KMS-11 (cell line): Measurements from ENCODE around the gene PLVAP.

Source experiments
- H2AFZ ChIP-seq: fragments of 200-600 bp; sonication (generic); 2 replicates; pipeline ENCODE4 v1.6.1; 2016; ENCODE audit warnings: antibody characterized with exemption, mixed run types, low read depth
- H3K27ac ChIP-seq: fragments of 200-600 bp; sonication (generic); 2 replicates; pipeline ENCODE4 v1.6.1; 2016; ENCODE audit warnings: mild to moderate bottlenecking, mixed run types
- H3K27me3 ChIP-seq: fragments of 200-600 bp; sonication (generic); 2 replicates; pipeline ENCODE4 v1.6.1; 2017; ENCODE audit warnings: mild to moderate bottlenecking, low read depth, mixed run types, moderate library complexity; ENCODE audit not compliant: insufficient read depth
- H3K36me3 ChIP-seq: fragments of 200-600 bp; sonication (generic); 2 replicates; pipeline ENCODE4 v1.6.1; 2017; ENCODE audit warnings: mild to moderate bottlenecking, mixed run types; ENCODE audit not compliant: insufficient read depth
- H3K4me1 ChIP-seq: fragments of 200-600 bp; sonication (generic); 2 replicates; pipeline ENCODE4 v1.6.1; 2016; ENCODE audit warnings: mild to moderate bottlenecking, low read depth, mixed run types; ENCODE audit not compliant: poor library complexity, severe bottlenecking
- H3K4me2 ChIP-seq: fragments of 200-600 bp; sonication (generic); 2 replicates; pipeline ENCODE4 v1.7.0; 2016; ENCODE audit warnings: mild to moderate bottlenecking, mixed run types
- H3K4me3 ChIP-seq: fragments of 200-600 bp; sonication (generic); IDR thresholded peaks from 2 replicates; pipeline ENCODE4 v1.6.1; 2017; ENCODE audit warnings: low read depth, low read length, mixed read lengths; ENCODE audit not compliant: insufficient read depth
- H3K79me2 ChIP-seq: fragments of 200-600 bp; sonication (generic); 2 replicates; pipeline ENCODE4 v1.6.1; 2016; ENCODE audit warnings: low read depth, mixed run types; ENCODE audit not compliant: insufficient read depth
- H3K9ac ChIP-seq: fragments of 200-600 bp; sonication (generic); 2 replicates; pipeline ENCODE4 v1.6.1; 2016; ENCODE audit warnings: mild to moderate bottlenecking, mixed run types
- H4K20me1 ChIP-seq: fragments of 200-600 bp; sonication (generic); 2 replicates; pipeline ENCODE4 v1.6.1; 2016; ENCODE audit warnings: mild to moderate bottlenecking, mixed run types; ENCODE audit not compliant: insufficient read depth
- TF ChIP-seq, protein P1 (sequence below): fragments of 200-600 bp; sonication (generic); conservative IDR thresholded peaks from 2 replicates; pipeline ENCODE4 v1.6.1; 2017; ENCODE audit warnings: low read depth, mild to moderate bottlenecking, antibody characterized with exemption, low read length, moderate library complexity, mixed read lengths

The PLVAP gene

DNA sequence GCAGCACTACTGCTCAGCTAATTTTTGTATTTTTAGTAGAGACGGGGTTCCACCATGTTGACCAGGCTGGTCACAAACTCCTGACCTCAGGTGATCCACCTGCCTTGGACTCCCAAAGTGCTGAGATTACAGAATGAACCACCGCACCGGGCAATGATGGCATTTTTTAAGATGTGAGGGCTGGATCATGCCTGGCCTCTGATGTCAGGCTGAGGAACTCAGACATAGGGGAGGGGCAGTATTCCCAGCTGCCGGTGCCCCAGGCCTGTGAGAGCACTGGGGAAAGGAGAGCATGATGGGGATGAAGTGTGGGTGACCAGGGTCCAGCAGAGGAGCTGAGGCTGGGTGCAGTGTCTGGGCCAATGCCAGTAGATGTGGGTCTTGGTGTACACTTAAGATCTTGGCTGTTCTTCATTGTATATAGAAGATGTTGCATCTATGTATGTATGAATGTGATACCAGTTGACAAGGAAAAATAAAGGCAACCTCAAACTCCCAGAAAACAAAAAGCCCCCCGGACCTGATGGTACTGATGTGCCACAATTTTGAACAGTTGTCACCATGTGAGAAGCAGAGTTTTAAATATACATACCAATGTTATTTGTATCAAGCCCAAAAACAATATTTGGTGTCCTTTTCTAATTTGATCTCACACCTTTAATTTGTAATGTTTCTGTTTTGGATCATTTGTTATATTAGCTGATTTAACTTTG, 3.4 kb upstream of the PLVAP start:
- Histone ChIP-seq H3K27ac (no peak overlapping the region), H2AFZ (no peak overlapping the region), H4K20me1 (no peaks in the 10 kb centered on the region), H3K36me3 (no peaks in the 10 kb centered on the region), H3K4me1 (no peaks in the 10 kb centered on the region), H3K4me2 (no peak overlapping the region), H3K27me3 (peaks cover 7% of the 10 kb centered on the region; the same call in 1 of the 2 replicates), H3K9ac (no peak overlapping the region), H3K79me2 (no peaks in the 10 kb centered on the region), H3K4me3 (no peak overlapping the region)
- TF ChIP-seq, protein P1, sequence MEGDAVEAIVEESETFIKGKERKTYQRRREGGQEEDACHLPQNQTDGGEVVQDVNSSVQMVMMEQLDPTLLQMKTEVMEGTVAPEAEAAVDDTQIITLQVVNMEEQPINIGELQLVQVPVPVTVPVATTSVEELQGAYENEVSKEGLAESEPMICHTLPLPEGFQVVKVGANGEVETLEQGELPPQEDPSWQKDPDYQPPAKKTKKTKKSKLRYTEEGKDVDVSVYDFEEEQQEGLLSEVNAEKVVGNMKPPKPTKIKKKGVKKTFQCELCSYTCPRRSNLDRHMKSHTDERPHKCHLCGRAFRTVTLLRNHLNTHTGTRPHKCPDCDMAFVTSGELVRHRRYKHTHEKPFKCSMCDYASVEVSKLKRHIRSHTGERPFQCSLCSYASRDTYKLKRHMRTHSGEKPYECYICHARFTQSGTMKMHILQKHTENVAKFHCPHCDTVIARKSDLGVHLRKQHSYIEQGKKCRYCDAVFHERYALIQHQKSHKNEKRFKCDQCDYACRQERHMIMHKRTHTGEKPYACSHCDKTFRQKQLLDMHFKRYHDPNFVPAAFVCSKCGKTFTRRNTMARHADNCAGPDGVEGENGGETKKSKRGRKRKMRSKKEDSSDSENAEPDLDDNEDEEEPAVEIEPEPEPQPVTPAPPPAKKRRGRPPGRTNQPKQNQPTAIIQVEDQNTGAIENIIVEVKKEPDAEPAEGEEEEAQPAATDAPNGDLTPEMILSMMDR: no peak

DNA sequence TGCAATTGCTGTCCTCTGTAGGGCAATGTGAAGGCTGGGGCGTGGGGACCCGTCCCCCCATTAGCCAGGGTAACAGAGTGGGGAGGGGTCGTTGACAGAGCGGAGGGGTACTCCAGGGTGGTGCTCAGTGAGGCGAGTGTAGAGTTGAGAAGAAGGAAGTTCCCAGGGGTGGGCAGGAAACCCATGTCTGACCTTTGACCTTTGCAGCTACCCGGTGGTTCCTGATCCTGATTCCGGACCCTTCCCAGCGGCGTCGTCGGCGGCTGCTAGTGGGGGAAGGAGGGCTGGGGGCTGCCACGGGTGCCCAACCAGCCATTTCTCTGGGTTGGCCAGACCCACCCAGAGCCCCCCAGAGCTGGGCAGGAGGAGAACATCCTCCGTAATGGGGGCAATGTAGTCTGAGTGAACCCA, 2.1 kb upstream of the PLVAP start:
- Histone ChIP-seq H2AFZ (no peak overlapping the region), H3K4me2 (no peak overlapping the region), H3K27ac (no peak overlapping the region), H3K4me1 (peaks cover 8% of the 10 kb centered on the region), H3K4me3 (no peak overlapping the region), H3K36me3 (no peaks in the 10 kb centered on the region), H3K79me2 (no peaks in the 10 kb centered on the region), H3K27me3 (peaks cover 5% of the 10 kb centered on the region; the same call in 1 of the 2 replicates), H3K9ac (no peak overlapping the region), H4K20me1 (no peaks in the 10 kb centered on the region)
- TF ChIP-seq, protein P1: no peak

DNA sequence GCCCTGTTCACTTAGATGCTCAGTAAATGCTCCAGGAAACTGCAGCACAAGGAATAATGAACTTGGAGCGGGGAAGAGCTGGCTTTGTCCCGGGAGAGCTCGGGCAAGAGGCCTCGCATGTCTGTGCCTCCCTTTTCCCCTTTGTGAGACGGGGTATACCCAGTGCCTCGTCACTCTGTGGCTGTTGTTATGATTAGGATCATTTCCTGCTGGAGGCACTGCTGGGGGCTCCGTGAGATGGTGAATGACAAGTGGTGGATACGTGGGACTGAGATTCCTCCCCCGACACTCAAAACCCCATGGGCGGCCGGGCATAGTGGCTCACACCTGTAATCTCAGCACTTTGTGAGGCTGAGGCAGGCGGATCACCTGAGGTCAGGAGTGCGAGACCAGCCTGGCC, 1.1 kb upstream of the PLVAP start:
- no peaks in the 10 kb centered on the region for H3K79me2 ChIP-seq
- no peak overlapping the region for H3K27ac ChIP-seq

DNA sequence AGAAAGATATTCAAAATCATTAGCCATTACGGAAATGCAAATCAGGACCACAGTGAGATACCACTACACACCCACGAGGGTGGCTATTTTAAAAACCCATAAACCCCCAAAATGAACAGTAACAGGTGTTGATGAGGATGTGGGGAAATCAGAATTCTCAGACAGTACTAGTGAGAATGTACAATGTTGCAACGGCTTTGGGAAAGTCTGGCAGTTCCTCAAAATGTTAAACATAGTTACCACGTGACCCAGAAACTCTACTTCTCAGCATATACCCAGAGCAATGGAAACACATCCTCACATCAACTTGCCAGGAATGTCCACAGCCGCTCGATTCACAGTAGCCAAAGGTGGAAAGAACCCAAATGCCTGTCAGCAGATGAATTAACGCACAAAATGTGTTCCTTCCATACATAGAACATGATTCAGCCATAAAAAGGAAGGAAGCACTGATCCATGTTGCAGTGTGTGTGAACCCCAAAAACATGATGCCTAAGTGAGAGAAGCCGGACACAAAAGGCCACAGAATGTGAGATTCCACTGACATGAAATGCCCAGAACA, 7.0 kb downstream of the PLVAP start:
- TF ChIP-seq, protein P1: no peak
- H3K36me3 ChIP-seq: no peaks in the 10 kb centered on the region
- H3K4me3 ChIP-seq: no peak overlapping the region
- no peak overlapping the region for H3K4me2 ChIP-seq
- H2AFZ ChIP-seq: no peak overlapping the region
- no peak overlapping the region for H3K27ac ChIP-seq
- H4K20me1 ChIP-seq: no peaks in the 10 kb centered on the region
- H3K9ac ChIP-seq: no peak overlapping the region
- H3K27me3 ChIP-seq: no peaks in the 10 kb centered on the region; the same call in 1 of the 2 replicates
- H3K4me1 ChIP-seq: peaks cover 7% of the 10 kb centered on the region
- no peaks in the 10 kb centered on the region for H3K79me2 ChIP-seq

More for the DNA sequence above, 1.1 kb upstream of the PLVAP start:
- H3K9ac ChIP-seq: no peak overlapping the region
- H3K4me2 ChIP-seq: no peak overlapping the region
- H2AFZ ChIP-seq: no peak overlapping the region
- H3K4me3 ChIP-seq: no peak overlapping the region
- TF ChIP-seq, protein P1: no peak
- H3K36me3 ChIP-seq: no peaks in the 10 kb centered on the region
- H3K27me3 ChIP-seq: peaks cover 5% of the 10 kb centered on the region; the same call in 1 of the 2 replicates
- peaks cover 8% of the 10 kb centered on the region for H3K4me1 ChIP-seq
- H4K20me1 ChIP-seq: no peaks in the 10 kb centered on the region
